ENCODE data around the gene BCL11B. TPM values are rescaled to one million over a fixed set of nuclear protein-coding genes. Genes with fewer than 3 reads are reported as not detected.

BCL11B gene
- total and polyA plus RNA-seq, 5 donors from 2014 or later = 5.3 to 210 (median 5.6) TPM

DNA sequence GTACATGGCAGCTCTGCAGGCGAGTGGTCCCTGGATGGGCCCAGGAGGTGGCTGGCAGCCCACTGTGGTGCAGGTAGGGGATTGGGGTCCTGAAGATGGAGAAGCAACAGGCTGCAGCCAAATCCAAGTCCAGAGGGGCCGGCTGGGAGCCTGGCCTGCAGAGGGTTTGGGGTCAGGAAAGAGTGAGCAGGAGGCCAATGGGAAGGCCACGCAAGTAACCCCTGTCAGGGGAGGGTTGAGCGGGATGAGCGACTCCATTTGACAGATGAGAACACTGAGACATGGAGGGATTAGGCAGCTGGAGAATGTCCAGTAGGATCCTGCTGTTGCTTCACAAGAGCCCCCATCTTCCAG lies 136.0 kb downstream of the BCL11B start:
- peaks cover 4% of the 10 kb centered on the region for H3K36me3 ChIP-seq (ENCODE audit: control insufficient read depth, insufficient read depth, low read length)
- DNase-seq (no peak), ATAC-seq (ENCODE audit: low read depth in 2 of 2) (no peak)
- H3K27me3 ChIP-seq (ENCODE audit: control insufficient read depth, insufficient read depth, low read length) = no peaks in the 10 kb centered on the region
- peaks cover 11% of the 10 kb centered on the region for H3K36me3 Mint-ChIP-seq
- peaks cover 0 to 2% (median 0%) of the 10 kb centered on the region in 7 donors for H3K9me3 Mint-ChIP-seq
- H3K27me3 Mint-ChIP-seq = no peaks in the 10 kb centered on the region
- no peak overlapping the region for H3K27ac ChIP-seq (ENCODE audit: insufficient read depth, low read length, poor library complexity, severe bottlenecking)
- no peak overlapping the region for H3K27ac Mint-ChIP-seq
- no peak overlapping the region for H3K4me3 ChIP-seq (ENCODE audit: low read depth, low read length)
- H3K9me3 ChIP-seq (ENCODE audit: control insufficient read depth in 2 of 2, low read length in 2 of 2) = no peaks in the 10 kb centered on the region
- no peaks in the 10 kb centered on the region for H3K4me1 ChIP-seq (ENCODE audit: control insufficient read depth, insufficient read depth, low read length, poor library complexity, severe bottlenecking)
- H3K4me1 Mint-ChIP-seq = peaks cover 0 to 17% (median 6%) of the 10 kb centered on the region in 4 donors
- no peak overlapping the region for H3K4me3 Mint-ChIP-seq

DNA sequence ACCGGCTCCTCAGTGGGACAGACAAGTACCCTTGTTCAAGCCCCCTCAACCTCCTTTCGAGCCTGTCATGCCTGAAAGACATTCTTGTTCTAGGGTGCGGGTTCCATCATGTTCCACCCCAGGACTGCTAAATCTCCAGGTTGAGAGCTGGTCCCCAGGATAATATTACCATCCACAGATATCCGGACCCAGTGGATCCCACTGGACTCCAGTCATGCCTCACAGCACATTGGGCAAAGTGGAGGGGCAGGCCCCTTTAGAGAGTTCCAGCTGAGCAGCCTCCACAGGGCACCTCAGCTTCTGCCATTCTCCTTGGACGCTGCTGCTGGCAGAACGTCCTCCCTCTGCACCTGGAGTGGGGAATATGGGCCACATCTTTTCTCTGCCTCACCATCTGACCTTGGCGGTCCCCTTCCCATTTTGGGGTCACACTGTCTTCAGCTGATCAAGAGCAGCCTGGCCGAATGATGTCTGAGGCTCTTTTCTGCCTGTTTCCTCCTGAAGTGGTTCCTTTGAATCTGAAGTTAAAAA lies 137.4 kb downstream of the BCL11B start:
- ATAC-seq (ENCODE audit: low read depth in 2 of 2) (no peak), DNase-seq (no peak)
- Mint-ChIP-seq H3K36me3 (peaks cover 12% of the 10 kb centered on the region), H3K4me3 (no peak overlapping the region), H3K4me1 (peaks cover 0 to 25% (median 8%) of the 10 kb centered on the region in 4 donors), H3K9me3 (peaks cover 0 to 2% (median 0%) of the 10 kb centered on the region in 7 donors), H3K27ac (peak overlapping the region in 1 of 3 donors; percentile 56), H3K27me3 (no peaks in the 10 kb centered on the region)
- Histone ChIP-seq H3K4me1 (ENCODE audit: control insufficient read depth, insufficient read depth, low read length, poor library complexity, severe bottlenecking) (no peaks in the 10 kb centered on the region), H3K9me3 (ENCODE audit: control insufficient read depth in 2 of 2, low read length in 2 of 2) (no peaks in the 10 kb centered on the region), H3K27me3 (ENCODE audit: control insufficient read depth, insufficient read depth, low read length) (no peaks in the 10 kb centered on the region), H3K27ac (ENCODE audit: insufficient read depth, low read length, poor library complexity, severe bottlenecking) (no peak overlapping the region), H3K36me3 (ENCODE audit: control insufficient read depth, insufficient read depth, low read length) (peaks cover 4% of the 10 kb centered on the region), H3K4me3 (ENCODE audit: low read depth, low read length) (no peak overlapping the region)

DNA sequence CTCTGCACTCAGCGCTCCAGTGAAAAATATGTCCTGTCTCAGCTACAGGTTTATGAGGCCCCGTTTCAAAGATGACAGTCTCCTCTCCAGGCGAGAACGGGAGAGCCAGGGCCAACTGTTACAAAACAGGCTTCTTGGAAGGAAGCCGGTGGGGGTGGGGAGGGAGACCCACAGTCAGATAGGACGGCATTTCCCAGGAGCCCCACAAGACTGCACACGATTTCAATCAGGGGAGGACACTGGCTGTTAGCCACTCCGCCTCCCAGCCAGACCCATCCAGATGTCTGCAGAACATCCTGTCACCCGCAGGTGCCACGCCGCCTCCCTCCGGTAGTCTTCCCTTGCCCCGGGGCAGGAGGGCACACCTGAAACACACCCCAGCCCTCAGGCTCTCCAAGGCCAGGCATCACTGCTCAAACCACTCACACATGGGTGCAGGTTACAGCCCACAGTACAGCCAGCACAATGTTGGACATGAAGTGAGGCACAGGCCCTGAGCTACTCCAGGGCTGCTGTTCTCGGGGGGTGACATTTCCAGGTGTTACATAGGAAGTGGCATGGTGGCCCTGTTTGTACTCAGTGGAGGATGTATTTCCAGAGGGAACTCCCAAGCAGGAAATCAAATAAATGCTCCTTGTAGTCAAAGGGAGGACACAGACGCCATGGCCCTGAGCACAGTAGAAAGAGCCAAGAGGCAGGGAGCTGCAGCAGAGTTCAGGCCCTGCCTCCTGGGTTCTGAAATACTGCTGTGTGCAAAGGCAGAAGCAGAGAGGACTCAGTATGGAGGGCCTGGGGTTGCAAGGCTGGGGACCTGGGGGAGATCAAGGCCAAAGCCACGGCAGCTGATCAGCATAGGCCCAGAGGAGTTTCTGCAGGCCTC lies 138.1 kb downstream of the BCL11B start:
- no peak for DNase-seq
- peak overlapping the region in 2 of 3 donors; percentile 5 to 56 for H3K27ac Mint-ChIP-seq
- H3K9me3 ChIP-seq (ENCODE audit: control insufficient read depth in 2 of 2, low read length in 2 of 2) = no peaks in the 10 kb centered on the region

DNA sequence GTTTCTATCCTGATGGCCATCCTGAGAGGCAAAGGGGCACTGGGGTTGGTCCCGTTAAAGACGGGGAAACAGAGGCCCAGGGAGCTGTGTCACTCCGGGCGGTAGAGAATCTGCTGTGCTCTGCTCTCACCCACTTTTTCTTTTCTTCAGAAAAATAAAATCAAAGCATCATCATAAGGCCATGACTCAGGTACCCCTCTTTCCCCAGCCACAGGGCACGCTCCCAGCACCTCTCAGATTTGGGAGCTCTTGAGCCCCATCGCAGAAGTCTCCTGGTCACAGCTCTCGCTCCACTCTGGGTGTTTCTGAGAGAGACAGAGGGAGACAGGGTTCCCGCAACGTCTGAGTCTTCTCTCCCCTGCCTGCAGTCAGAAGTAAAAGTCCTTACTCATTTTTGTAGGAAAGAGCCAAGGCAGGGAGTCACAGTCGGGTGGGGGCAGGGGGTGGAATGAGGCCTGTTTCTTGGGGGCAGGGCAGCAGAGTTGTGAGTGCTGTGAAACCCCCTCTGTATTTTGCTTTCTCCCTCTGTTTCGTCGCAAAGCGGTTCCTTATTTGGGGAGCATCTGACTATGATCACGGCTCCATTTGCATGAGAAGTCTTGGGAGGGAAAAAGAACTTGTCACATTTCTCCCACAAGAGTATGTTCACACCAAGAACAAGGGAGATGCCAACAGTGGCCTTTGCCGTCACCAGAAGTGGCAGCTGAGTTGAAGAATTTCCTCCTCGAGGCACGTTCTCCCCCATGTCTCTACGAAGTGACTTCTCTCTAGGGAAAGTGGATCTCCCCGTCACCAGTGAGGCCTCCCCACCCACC lies 139.0 kb downstream of the BCL11B start:
- H3K9me3 Mint-ChIP-seq = peaks cover 0 to 2% (median 0%) of the 10 kb centered on the region in 7 donors
- Histone ChIP-seq H3K27me3 (ENCODE audit: control insufficient read depth, insufficient read depth, low read length) (no peaks in the 10 kb centered on the region), H3K36me3 (ENCODE audit: control insufficient read depth, insufficient read depth, low read length) (peaks cover 4% of the 10 kb centered on the region), H3K9me3 (ENCODE audit: control insufficient read depth in 2 of 2, low read length in 2 of 2) (no peaks in the 10 kb centered on the region), H3K27ac (ENCODE audit: insufficient read depth, low read length, poor library complexity, severe bottlenecking) (no peak overlapping the region), H3K4me1 (ENCODE audit: control insufficient read depth, insufficient read depth, low read length, poor library complexity, severe bottlenecking) (no peaks in the 10 kb centered on the region), H3K4me3 (ENCODE audit: low read depth, low read length) (no peak overlapping the region)
- peaks cover 11% of the 10 kb centered on the region for H3K36me3 Mint-ChIP-seq
- H3K4me1 Mint-ChIP-seq = peaks cover 0 to 28% (median 7%) of the 10 kb centered on the region in 4 donors
- ATAC-seq (ENCODE audit: low read depth in 2 of 2) (no peak), DNase-seq (no peak)
- no peaks in the 10 kb centered on the region for H3K27me3 Mint-ChIP-seq
- H3K4me3 Mint-ChIP-seq = no peak overlapping the region
- no peak overlapping the region for H3K27ac Mint-ChIP-seq

More for the DNA sequence above, 138.1 kb downstream of the BCL11B start:
- Histone ChIP-seq H3K4me1 (ENCODE audit: control insufficient read depth, insufficient read depth, low read length, poor library complexity, severe bottlenecking) (no peaks in the 10 kb centered on the region), H3K4me3 (ENCODE audit: low read depth, low read length) (no peak overlapping the region), H3K36me3 (ENCODE audit: control insufficient read depth, insufficient read depth, low read length) (peaks cover 4% of the 10 kb centered on the region), H3K27ac (ENCODE audit: insufficient read depth, low read length, poor library complexity, severe bottlenecking) (no peak overlapping the region), H3K27me3 (ENCODE audit: control insufficient read depth, insufficient read depth, low read length) (no peaks in the 10 kb centered on the region)
- H3K36me3 Mint-ChIP-seq = peaks cover 11% of the 10 kb centered on the region
- peaks cover 0 to 31% (median 8%) of the 10 kb centered on the region in 4 donors for H3K4me1 Mint-ChIP-seq
- no peaks in the 10 kb centered on the region for H3K27me3 Mint-ChIP-seq
- H3K9me3 Mint-ChIP-seq = peaks cover 0 to 2% (median 0%) of the 10 kb centered on the region in 7 donors
- ATAC-seq (ENCODE audit: low read depth in 2 of 2) = no peak
- H3K4me3 Mint-ChIP-seq = peak overlapping the region in 1 of 4 donors; percentile 11

DNA sequence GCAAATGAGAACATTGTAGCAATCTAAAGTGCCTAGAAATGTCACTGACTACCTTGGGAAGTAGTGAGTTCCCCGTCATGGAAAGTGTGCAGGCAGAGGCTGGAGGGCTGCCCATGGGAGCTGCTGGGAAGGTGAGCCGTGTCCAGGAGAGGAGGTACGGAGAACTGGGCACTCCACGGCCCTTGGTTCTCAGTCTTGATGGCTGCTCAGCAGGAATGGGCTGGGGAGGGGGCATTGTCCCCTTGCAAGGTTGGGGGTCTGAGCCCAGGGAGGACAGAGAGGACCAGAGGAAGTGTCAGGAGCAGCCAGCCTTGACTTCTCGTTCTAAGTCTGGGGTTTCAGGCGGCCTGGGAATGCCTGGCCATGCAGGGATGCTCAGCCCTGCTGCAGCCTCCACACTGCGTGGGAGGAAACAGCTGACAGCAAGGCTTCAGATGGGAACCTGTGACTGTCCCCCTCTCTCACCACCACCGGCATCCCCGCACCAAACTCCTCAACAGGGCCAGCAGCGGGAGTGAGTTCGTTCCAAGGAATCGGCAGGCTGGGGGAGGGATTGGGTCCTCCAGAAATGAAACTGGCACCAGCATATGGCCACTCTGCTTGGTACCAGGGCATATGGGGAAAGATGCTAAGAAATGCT lies 140.2 kb downstream of the BCL11B start:
- no peak overlapping the region for H3K27ac ChIP-seq (ENCODE audit: insufficient read depth, low read length, poor library complexity, severe bottlenecking)
- ATAC-seq (ENCODE audit: low read depth in 2 of 2) (no peak), DNase-seq (no peak)
- no peak overlapping the region for H3K4me3 ChIP-seq (ENCODE audit: low read depth, low read length)
- peaks cover 0 to 25% (median 8%) of the 10 kb centered on the region in 4 donors for H3K4me1 Mint-ChIP-seq
- H3K36me3 ChIP-seq (ENCODE audit: control insufficient read depth, insufficient read depth, low read length) = peaks cover 4% of the 10 kb centered on the region
- H3K9me3 Mint-ChIP-seq = peaks cover 0 to 2% (median 0%) of the 10 kb centered on the region in 7 donors
- H3K36me3 Mint-ChIP-seq = peaks cover 11% of the 10 kb centered on the region
- peak overlapping the region in 1 of 3 donors; percentile 21 for H3K27ac Mint-ChIP-seq
- no peaks in the 10 kb centered on the region for H3K27me3 Mint-ChIP-seq
- H3K9me3 ChIP-seq (ENCODE audit: control insufficient read depth in 2 of 2, low read length in 2 of 2) = no peaks in the 10 kb centered on the region
- H3K4me3 Mint-ChIP-seq = no peak overlapping the region
- H3K4me1 ChIP-seq (ENCODE audit: control insufficient read depth, insufficient read depth, low read length, poor library complexity, severe bottlenecking) = no peaks in the 10 kb centered on the region
- no peaks in the 10 kb centered on the region for H3K27me3 ChIP-seq (ENCODE audit: control insufficient read depth, insufficient read depth, low read length)

DNA sequence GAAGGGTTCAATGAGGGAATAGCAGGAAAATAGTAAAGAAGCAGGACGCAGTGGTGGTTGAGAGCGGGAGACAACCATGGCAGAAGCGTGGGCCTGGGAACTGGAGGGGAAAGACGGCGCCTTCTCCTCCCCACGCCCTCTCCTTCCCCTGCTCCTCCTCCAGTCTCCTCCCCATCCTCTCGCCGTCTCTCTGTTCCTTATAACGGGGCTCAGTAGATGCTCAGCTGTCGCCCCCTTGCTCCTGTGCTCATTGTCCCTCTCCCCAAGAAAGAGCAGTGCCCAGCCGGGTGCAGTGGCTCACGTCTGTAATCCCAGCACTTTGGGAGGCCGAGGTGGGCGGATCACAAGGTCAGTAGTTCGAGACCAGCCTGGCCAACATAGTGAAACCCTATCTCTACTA lies 142.0 kb downstream of the BCL11B start:
- no peak overlapping the region for H3K4me3 ChIP-seq (ENCODE audit: low read depth, low read length)
- H3K4me1 ChIP-seq (ENCODE audit: control insufficient read depth, insufficient read depth, low read length, poor library complexity, severe bottlenecking) = no peaks in the 10 kb centered on the region
- Mint-ChIP-seq H3K36me3 (peaks cover 7% of the 10 kb centered on the region), H3K4me1 (peaks cover 0 to 24% (median 9%) of the 10 kb centered on the region in 4 donors), H3K9me3 (no peaks in the 10 kb centered on the region), H3K27me3 (no peaks in the 10 kb centered on the region), H3K27ac (peak overlapping the region in 1 of 3 donors; percentile 20), H3K4me3 (no peak overlapping the region)
- DNase-seq (no peak), ATAC-seq (ENCODE audit: low read depth in 2 of 2) (no peak)
- H3K27ac ChIP-seq (ENCODE audit: insufficient read depth, low read length, poor library complexity, severe bottlenecking) = no peak overlapping the region
- H3K9me3 ChIP-seq (ENCODE audit: control insufficient read depth in 2 of 2, low read length in 2 of 2) = no peaks in the 10 kb centered on the region
- H3K36me3 ChIP-seq (ENCODE audit: control insufficient read depth, insufficient read depth, low read length) = no peaks in the 10 kb centered on the region
- no peaks in the 10 kb centered on the region for H3K27me3 ChIP-seq (ENCODE audit: control insufficient read depth, insufficient read depth, low read length)

DNA sequence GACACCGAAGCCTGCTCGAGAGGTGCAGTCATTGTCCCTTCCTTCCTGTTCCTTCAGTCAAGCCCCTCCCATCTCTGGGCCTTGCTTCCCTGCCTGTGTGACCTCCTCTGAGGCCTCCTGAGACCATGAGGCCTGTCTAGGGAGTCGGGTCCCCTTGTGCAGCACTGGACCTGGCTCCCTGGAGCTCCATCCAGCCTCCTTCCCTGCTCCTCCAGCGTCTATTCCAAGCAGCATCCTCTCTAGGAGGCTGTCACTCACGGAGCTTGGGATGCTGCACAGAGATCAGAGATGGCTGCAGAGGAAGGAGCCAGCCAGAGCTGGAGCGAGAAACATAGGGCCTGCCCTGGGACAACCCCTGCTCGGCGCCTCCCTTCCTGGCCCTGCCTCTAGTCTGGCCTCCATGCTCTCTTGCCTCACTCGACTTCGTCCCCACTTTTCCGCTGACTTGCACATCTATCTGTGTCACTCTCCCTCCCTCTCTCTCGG lies 142.7 kb downstream of the BCL11B start:
- H3K9me3 ChIP-seq (ENCODE audit: control insufficient read depth in 2 of 2, low read length in 2 of 2) = no peaks in the 10 kb centered on the region
- no peak overlapping the region for H3K27ac ChIP-seq (ENCODE audit: insufficient read depth, low read length, poor library complexity, severe bottlenecking)
- no peaks in the 10 kb centered on the region for H3K36me3 ChIP-seq (ENCODE audit: control insufficient read depth, insufficient read depth, low read length)
- Mint-ChIP-seq H3K9me3 (no peaks in the 10 kb centered on the region), H3K4me3 (no peak overlapping the region), H3K4me1 (peaks cover 0 to 24% (median 7%) of the 10 kb centered on the region in 4 donors), H3K27ac (peak overlapping the region in 2 of 3 donors; percentile 11 to 61), H3K27me3 (no peaks in the 10 kb centered on the region), H3K36me3 (peaks cover 7% of the 10 kb centered on the region)
- H3K4me1 ChIP-seq (ENCODE audit: control insufficient read depth, insufficient read depth, low read length, poor library complexity, severe bottlenecking) = no peaks in the 10 kb centered on the region
- H3K27me3 ChIP-seq (ENCODE audit: control insufficient read depth, insufficient read depth, low read length) = no peaks in the 10 kb centered on the region
- ATAC-seq (ENCODE audit: low read depth in 2 of 2) (no peak), DNase-seq (peak in 1 of 3 donors; percentile 11)
- H3K4me3 ChIP-seq (ENCODE audit: low read depth, low read length) = no peak overlapping the region
